HEK293T (cell line): Measurements from ENCODE around the gene TNNC2.

Experiments
- ARNT ChIP-seq: fragments of 450-650 bp; IDR thresholded peaks from 2 replicates; pipeline ENCODE4 v1.6.1; 2017; ENCODE audit warnings: mild to moderate bottlenecking
- BHLHE40 ChIP-seq: fragments of 450-650 bp; IDR thresholded peaks from 2 replicates; pipeline ENCODE4 v1.6.1; 2016; ENCODE audit warnings: mild to moderate bottlenecking, moderate library complexity, borderline replicate concordance
- ELF4 ChIP-seq: fragments of 450-650 bp; IDR thresholded peaks from 2 replicates; pipeline ENCODE4 v1.6.1; 2017; ENCODE audit warnings: antibody characterized with exemption
- FOXA1 ChIP-seq: fragments of 450-650 bp; IDR thresholded peaks from 2 replicates; pipeline ENCODE4 v1.6.1; 2016; ENCODE audit warnings: mild to moderate bottlenecking
- FOXK2 ChIP-seq: fragments of 450-650 bp; IDR thresholded peaks from 2 replicates; pipeline ENCODE4 v1.6.1; 2016; ENCODE audit warnings: mild to moderate bottlenecking
- FOXM1 ChIP-seq: fragments of 450-650 bp; IDR thresholded peaks from 2 replicates; pipeline ENCODE4 v1.6.1; 2017; ENCODE audit warnings: mild to moderate bottlenecking, borderline replicate concordance
- HDGF ChIP-seq: fragments of 450-650 bp; IDR thresholded peaks from 2 replicates; pipeline ENCODE4 v1.6.1; 2017; ENCODE audit warnings: antibody characterized with exemption, borderline replicate concordance
- L3MBTL2 ChIP-seq: fragments of 450-650 bp; conservative IDR thresholded peaks from 2 replicates; pipeline ENCODE4 v1.6.1; 2016; ENCODE audit warnings: mild to moderate bottlenecking
- NFRKB ChIP-seq: fragments of 450-650 bp; IDR thresholded peaks from 2 replicates; pipeline ENCODE4 v1.6.1; 2016; ENCODE audit warnings: mild to moderate bottlenecking, moderate library complexity
- SP1 ChIP-seq: fragments of 450-650 bp; IDR thresholded peaks from 2 replicates; pipeline ENCODE4 v1.6.1; 2017
- TARDBP ChIP-seq: fragments of 450-650 bp; IDR thresholded peaks from 2 replicates; pipeline ENCODE4 v1.6.1; 2016
- TF ChIP-seq, protein P1 (sequence below): fragments of 450-650 bp; IDR thresholded peaks from 2 replicates; pipeline ENCODE4 v1.6.1; 2016

GRCh38 chr20:45801851-45802250 is 25.3 kb downstream of the TNNC2 start:
- TF ChIP-seq FOXA1 (no peak), ARNT (no peak), L3MBTL2 (no peak), FOXM1 (no peak), TARDBP (no peak), SP1 (no peak), FOXK2 (no peak), BHLHE40 (no peak), ELF4 (no peak), HDGF (no peak), NFRKB (no peak)
- TF ChIP-seq, protein P1, sequence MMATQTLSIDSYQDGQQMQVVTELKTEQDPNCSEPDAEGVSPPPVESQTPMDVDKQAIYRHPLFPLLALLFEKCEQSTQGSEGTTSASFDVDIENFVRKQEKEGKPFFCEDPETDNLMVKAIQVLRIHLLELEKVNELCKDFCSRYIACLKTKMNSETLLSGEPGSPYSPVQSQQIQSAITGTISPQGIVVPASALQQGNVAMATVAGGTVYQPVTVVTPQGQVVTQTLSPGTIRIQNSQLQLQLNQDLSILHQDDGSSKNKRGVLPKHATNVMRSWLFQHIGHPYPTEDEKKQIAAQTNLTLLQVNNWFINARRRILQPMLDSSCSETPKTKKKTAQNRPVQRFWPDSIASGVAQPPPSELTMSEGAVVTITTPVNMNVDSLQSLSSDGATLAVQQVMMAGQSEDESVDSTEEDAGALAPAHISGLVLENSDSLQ, result no peak
